Measurements from ENCODE around the gene LRRFIP1. TPM values are rescaled to one million over a fixed set of nuclear protein-coding genes. Genes with fewer than 3 reads are reported as not detected.

Gene LRRFIP1
- total RNA-seq, 1 experiment from 2014 or later: 61.5 TPM

DNA sequence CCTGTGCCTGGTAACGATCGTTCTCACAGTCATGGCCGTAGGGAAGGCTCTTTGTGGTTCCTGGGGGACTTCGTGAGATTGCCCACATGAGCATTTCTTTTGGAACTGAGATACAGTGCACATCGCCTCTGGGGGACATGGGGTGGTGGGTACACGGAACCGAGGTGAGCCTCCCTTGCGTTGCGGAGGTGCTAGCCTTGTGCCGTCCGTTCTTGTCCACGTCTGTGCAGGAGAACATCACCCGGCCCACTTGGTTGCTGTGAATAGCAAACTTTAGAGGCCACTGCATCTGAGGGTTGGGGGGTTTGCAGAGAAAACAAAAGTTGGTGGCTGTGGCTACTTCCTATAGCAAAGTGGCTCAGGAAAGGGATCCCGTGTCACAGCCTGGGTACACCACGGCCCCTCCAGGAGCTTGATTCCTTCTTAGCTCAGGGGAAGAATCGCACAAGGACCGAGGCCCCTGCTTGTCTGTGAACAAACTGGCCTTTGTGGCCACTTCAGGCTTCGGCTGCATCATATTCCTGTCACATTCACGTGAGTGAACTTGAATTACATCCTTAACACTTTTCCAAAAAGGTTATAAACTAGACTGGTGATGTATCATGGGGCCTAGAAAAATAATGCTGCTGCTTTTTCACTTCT is 72.6 kb downstream of the LRRFIP1 start:
- peaks cover 50% of the 10 kb centered on the region for H3K4me1 ChIP-seq
- no peaks in the 10 kb centered on the region for H3K9me3 ChIP-seq (replicated peaks)
- H3K36me3 ChIP-seq: 0 out of 2 replicates have a peak, but pooled peaks cover 3% of the 10 kb centered on the region
- no peaks in the 10 kb centered on the region for H3K27me3 ChIP-seq
- DNase-seq: peak in 1 of 2 experiments; percentile 48
- H3K27ac ChIP-seq: peak overlapping the region; percentile 30
- no peak overlapping the region; the same call in 1 of the 2 replicates for H3K4me3 ChIP-seq

GRCh38 chr2:237700512-237701032 is 73.2 kb downstream of the LRRFIP1 start:
- peaks cover 45% of the 10 kb centered on the region for H3K4me1 ChIP-seq
- no peak overlapping the region; the same call in 1 of the 2 replicates for H3K4me3 ChIP-seq
- H3K9me3 ChIP-seq (replicated peaks): no peaks in the 10 kb centered on the region
- H3K36me3 ChIP-seq: peaks cover 3% of the 10 kb centered on the region; the same call in 1 of the 2 replicates
- peak overlapping the region; percentile 30 for H3K27ac ChIP-seq
- H3K27me3 ChIP-seq: no peaks in the 10 kb centered on the region
- peak; percentile 81 to 86 for DNase-seq

- Histone ChIP-seq H3K4me1 (peaks cover 45% of the 10 kb centered on the region), H3K27me3 (no peaks in the 10 kb centered on the region), H3K9me3 (replicated peaks) (no peaks in the 10 kb centered on the region), H3K27ac (peak overlapping the region; percentile 30), H3K4me3 (no peak overlapping the region), H3K36me3 (peaks cover 7% of the 10 kb centered on the region; the same call in 1 of the 2 replicates)
- peak in 1 of 2 experiments; percentile 65 for DNase-seq
Observed at GRCh38 chr2:237701033-237701858, 73.9 kb downstream of the LRRFIP1 start.

- H3K27ac ChIP-seq: no peak overlapping the region
- DNase-seq: no peak
- H3K36me3 ChIP-seq: peaks cover 7% of the 10 kb centered on the region; the same call in 1 of the 2 replicates
- no peaks in the 10 kb centered on the region for H3K9me3 ChIP-seq (replicated peaks)
- H3K27me3 ChIP-seq: no peaks in the 10 kb centered on the region
- peaks cover 45% of the 10 kb centered on the region for H3K4me1 ChIP-seq
- H3K4me3 ChIP-seq: no peak overlapping the region
Observed at GRCh38 chr2:237701859-237702390, 74.5 kb downstream of the LRRFIP1 start.

DNA sequence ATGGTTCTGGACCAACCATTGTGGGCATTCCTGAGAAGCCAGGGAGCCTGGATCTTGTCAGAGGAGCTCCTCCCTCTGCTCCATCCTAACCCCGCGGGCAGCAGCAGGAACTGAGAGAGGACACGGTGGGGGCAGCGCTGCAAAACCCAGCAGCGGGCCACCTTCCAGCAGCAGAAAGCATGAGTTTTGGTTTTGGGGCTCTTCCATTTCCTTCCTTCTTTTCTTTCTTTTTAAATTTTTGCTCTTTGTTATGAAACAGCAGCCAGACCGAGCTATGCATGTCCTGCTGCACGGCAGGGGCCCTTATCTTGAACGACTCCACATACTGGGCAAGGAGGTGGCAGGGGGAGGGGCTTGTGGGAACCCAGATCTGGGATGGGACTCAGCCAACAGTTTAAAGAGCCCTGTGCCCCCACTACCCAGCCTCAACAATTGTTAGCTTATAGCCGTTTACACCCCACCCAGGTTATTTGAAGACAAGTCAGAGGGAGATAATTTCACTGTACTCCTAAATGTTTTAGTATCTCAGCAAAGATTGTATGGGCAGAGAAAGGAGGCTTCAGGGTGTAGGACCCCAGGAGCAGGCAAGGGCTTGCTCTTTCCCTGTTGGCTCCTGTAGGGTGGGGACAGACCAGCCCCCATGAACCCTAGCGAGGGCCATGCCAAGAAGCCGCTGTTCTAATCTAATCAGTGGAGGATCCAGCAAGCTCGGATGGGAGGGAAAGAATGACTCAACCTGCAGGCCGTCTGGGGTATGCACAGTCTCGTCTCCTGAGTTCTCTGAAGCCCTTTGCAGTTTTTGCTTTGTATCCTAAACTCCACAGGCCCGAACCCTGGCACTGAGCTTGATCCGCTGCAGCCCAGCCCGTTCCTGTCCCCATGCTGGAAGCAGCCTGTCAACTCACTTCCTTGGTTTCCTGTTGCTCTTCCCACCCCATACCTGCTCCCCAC is 75.3 kb downstream of the LRRFIP1 start:
- Histone ChIP-seq H3K27me3 (no peaks in the 10 kb centered on the region), H3K4me3 (no peak overlapping the region), H3K9me3 (replicated peaks) (no peaks in the 10 kb centered on the region), H3K36me3 (peaks cover 7% of the 10 kb centered on the region; the same call in 1 of the 2 replicates), H3K27ac (no peak overlapping the region), H3K4me1 (peaks cover 39% of the 10 kb centered on the region)
- no peak for DNase-seq

DNA sequence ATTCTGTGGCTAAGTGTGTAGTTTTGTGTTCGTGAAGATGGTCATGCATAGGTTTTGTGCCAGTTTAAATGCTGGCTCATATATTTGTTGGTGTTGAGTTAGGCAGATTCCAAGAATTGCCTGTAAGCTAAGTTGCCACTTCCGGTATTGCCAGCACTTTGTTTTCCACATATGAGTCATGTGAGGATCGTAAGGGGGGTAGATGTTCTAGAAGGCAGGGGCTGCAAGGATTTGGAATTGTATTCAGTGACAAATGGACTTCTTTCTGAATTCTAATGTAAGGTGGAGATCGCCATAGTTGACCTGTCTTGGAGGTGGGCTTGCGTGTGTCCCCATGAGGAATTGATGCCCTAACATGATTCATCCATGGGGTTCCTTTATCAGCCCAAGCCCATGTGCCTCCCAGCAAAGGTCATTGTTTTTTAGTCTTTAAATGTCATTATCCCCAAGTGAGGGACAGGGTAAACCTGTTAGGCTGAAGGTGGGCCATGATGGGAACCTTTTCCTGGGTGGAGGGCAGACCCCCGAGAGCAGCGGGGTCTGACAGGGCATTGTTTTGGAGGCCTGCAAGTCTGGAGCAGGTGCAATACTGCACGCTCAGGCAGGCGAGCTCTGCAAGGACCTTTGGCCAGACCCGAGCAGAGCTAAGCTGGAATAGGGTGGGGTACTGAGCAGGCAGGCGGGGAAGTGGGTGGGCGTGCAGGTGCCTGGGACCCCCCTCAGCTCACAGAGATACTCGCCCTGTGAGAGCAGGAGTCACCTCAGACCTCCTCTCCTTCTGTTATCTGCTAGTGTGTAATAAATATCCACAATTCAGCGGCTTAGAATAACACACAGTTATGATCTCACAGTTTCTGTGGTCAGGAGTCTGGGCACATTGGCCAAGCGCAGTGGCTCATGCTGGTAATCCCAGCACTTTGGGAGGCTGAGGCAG is 77.4 kb downstream of the LRRFIP1 start:
- Histone ChIP-seq H3K36me3 (peaks cover 17% of the 10 kb centered on the region; the same call in 1 of the 2 replicates), H3K27me3 (no peaks in the 10 kb centered on the region), H3K4me3 (no peak overlapping the region), H3K4me1 (peaks cover 38% of the 10 kb centered on the region), H3K9me3 (replicated peaks) (no peaks in the 10 kb centered on the region), H3K27ac (no peak overlapping the region)
- DNase-seq: no peak

GRCh38 chr2:237706257-237706656 is 78.9 kb downstream of the LRRFIP1 start:
- H3K4me3 ChIP-seq: no peak overlapping the region
- no peak for DNase-seq
- no peaks in the 10 kb centered on the region for H3K27me3 ChIP-seq
- H3K36me3 ChIP-seq: peaks cover 17% of the 10 kb centered on the region; the same call in 1 of the 2 replicates
- peaks cover 23% of the 10 kb centered on the region for H3K4me1 ChIP-seq
- no peak overlapping the region for H3K27ac ChIP-seq
- no peaks in the 10 kb centered on the region for H3K9me3 ChIP-seq (replicated peaks)

- no peak for DNase-seq
- Histone ChIP-seq H3K36me3 (peaks cover 26% of the 10 kb centered on the region; the same call in 1 of the 2 replicates), H3K27ac (no peak overlapping the region), H3K4me1 (peaks cover 6% of the 10 kb centered on the region; the same call in 1 of the 2 replicates), H3K4me3 (no peak overlapping the region), H3K27me3 (no peaks in the 10 kb centered on the region), H3K9me3 (replicated peaks) (no peaks in the 10 kb centered on the region)
Observed at GRCh38 chr2:237708065-237708398, 80.6 kb downstream of the LRRFIP1 start.

DNA sequence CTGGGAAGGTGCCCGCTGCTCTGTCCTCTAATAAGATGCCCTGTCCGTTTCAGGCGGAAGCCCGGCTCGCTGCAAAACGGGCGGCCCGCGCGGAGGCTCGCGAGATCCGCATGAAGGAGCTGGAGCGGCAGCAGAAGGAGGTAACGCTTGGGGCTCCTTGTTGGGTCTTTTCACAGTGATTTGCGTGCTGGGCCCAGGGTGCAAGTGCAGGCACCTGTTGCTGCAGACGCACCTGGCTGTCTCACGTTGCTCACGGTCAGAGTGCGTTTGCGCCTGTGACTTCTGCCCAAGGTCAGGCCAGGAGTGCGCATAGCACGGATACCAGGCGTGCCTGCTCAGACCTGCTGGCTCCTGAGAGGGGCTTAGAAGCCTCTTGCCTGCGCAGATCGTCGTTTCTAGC is 81.1 kb downstream of the LRRFIP1 start:
- no peak for DNase-seq
- no peak overlapping the region for H3K4me3 ChIP-seq
- no peak overlapping the region for H3K27ac ChIP-seq
- H3K4me1 ChIP-seq: peaks cover 6% of the 10 kb centered on the region; the same call in 1 of the 2 replicates
- no peaks in the 10 kb centered on the region for H3K9me3 ChIP-seq (replicated peaks)
- H3K27me3 ChIP-seq: no peaks in the 10 kb centered on the region
- peaks cover 26% of the 10 kb centered on the region; the same call in 1 of the 2 replicates for H3K36me3 ChIP-seq

DNA sequence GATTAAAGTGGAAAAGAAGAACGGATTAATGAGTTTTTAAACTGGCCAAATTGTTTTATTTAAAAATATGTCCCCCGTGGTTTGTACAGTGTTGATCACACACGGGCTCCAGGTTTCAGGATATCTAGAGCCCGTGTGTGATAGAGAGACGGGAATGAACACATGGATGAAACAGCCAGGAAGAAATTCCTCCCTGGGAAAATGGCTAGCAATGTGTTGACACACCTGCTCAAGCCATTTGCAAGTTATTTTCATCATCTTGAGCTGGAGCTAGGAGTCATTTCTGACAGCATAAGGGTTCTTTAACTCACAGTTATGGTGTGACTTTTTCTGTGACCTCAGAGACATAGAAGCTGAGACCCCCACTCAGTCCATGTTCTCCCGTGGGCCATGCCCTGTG is 81.6 kb downstream of the LRRFIP1 start:
- no peak for DNase-seq
- H3K36me3 ChIP-seq: peaks cover 26% of the 10 kb centered on the region; the same call in 1 of the 2 replicates
- H3K27ac ChIP-seq: no peak overlapping the region
- no peak overlapping the region for H3K4me3 ChIP-seq
- no peaks in the 10 kb centered on the region for H3K9me3 ChIP-seq (replicated peaks)
- H3K27me3 ChIP-seq: no peaks in the 10 kb centered on the region
- H3K4me1 ChIP-seq: peaks cover 6% of the 10 kb centered on the region

DNA sequence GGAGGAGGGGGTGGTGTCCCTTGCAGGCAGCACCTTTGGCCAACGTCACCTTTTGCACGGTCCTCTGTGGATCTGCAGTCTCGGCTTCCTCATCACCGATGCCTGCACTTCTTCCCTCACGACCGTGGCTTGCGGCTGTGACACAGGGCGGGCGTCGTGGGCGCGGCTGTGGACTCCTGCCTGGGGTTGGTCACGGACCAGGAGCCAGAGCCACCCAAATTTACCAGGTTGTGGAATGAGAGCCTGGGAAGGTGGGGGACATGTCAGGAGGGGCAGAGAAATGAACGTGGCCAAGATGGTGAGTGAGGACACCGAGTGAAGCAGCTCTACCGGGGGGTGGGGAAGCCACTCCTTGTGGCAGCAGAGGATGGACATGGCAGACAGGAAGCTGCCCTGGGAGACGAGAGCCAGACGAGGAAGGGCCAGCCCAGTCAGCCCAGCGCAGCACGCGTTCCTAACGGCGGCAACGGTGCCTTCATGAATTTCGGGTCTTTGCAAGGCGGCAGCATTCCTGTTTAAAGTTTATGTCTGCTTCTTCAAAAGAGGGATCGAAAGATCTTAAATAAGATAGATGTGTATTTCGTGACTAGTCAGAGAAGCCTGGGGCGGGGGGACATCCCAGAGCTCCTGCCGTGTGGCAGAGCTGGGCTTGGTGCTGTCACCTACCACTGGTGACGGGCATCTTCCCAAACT is 84.2 kb downstream of the LRRFIP1 start:
- H3K4me1 ChIP-seq: peaks cover 28% of the 10 kb centered on the region
- no peak overlapping the region for H3K4me3 ChIP-seq
- peaks cover 23% of the 10 kb centered on the region; the same call in 1 of the 2 replicates for H3K36me3 ChIP-seq
- H3K9me3 ChIP-seq (replicated peaks): no peaks in the 10 kb centered on the region
- H3K27me3 ChIP-seq: no peaks in the 10 kb centered on the region
- no peak for DNase-seq
- no peak overlapping the region for H3K27ac ChIP-seq

DNA sequence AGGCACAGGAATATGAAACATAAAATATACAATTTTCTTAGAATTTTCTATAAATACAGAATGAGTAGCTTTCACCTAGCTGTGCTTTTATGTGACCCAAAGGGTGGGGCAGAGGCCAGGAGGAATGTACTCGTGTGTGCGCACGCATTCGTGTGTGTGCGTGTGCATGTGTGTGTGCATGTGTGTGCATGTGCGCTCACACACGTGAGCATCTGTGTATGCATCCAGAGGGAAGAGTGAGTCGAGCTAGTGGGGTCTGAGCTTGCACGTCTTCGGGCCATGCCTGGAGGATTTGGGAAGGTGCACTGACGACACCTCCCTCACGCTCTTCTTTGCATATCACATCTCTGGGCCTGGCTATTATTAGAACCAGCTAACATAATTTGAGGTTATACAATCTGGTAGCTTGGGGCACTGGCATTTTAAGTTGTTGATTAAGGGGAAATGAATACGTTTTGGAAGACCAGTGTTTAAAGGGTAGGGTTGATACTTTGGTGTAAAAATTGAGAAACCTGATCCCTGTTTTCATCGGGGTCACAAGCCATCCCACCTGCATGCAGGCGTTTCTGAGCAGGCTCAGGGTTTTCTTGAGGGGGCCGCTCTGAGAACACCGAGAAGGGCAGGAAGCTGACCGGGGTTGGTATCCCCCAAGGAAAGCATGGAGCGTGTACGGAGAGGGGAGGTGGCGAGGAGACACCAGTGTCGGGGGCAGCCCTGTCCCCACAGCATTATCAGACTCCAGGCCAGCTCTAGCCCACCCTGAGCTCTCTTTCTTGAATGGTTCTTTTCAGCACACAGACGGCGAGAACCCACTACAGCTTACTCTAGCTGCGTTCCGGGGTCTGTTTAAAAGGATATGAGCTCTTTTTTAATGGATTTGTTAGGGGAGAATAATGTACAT is 85.3 kb downstream of the LRRFIP1 start:
- DNase-seq: no peak
- peaks cover 28% of the 10 kb centered on the region for H3K4me1 ChIP-seq
- H3K27ac ChIP-seq: no peak overlapping the region
- H3K36me3 ChIP-seq: peaks cover 23% of the 10 kb centered on the region; the same call in 1 of the 2 replicates
- H3K9me3 ChIP-seq (replicated peaks): no peaks in the 10 kb centered on the region
- no peak overlapping the region for H3K4me3 ChIP-seq
- H3K27me3 ChIP-seq: no peaks in the 10 kb centered on the region

Measured in SJCRH30 (cell line).